WI38 (cell line): ENCODE results near the gene KPNA4.

ENCODE experiments used
- H3K4me3 ChIP-seq: 2 replicates; pipeline ENCODE4 v1.5.1; 2011; ENCODE audit warnings: low read depth, mild to moderate bottlenecking, control low read depth, low read length
- CTCF ChIP-seq: IDR thresholded peaks from 2 replicates; pipeline ENCODE4 v1.5.1; 2012; ENCODE audit warnings: low read depth, mild to moderate bottlenecking, control low read depth, low read length

Gene KPNA4

GRCh38 chr3:160471892-160472291 lies 93.5 kb downstream of the KPNA4 start:
- no peak for TF ChIP-seq CTCF
- H3K4me3 ChIP-seq: no peak overlapping the region

GRCh38 chr3:160470181-160470580 lies 95.2 kb downstream of the KPNA4 start:
- no peak for TF ChIP-seq CTCF
- no peak overlapping the region for H3K4me3 ChIP-seq

GRCh38 chr3:160464971-160465370 lies 100.4 kb downstream of the KPNA4 start:
- no peak for TF ChIP-seq CTCF
- H3K4me3 ChIP-seq: no peak overlapping the region

- no peak overlapping the region for H3K4me3 ChIP-seq
- TF ChIP-seq CTCF: no peak
These were observed 101.0 kb downstream of the KPNA4 start for GRCh38 chr3:160464321-160464720.

GRCh38 chr3:160460033-160460432 lies 105.3 kb downstream of the KPNA4 start:
- H3K4me3 ChIP-seq: no peak overlapping the region
- TF ChIP-seq CTCF: no peak

GRCh38 chr3:160459450-160459970 lies 105.9 kb downstream of the KPNA4 start:
- TF ChIP-seq CTCF: no peak
- no peak overlapping the region for H3K4me3 ChIP-seq

GRCh38 chr3:160458151-160458550 lies 107.2 kb downstream of the KPNA4 start:
- TF ChIP-seq CTCF: no peak
- H3K4me3 ChIP-seq: no peak overlapping the region
